Dedifferentiated amniotic fluid mesenchymal stem cell (primary cell): Measurements from ENCODE around the gene MAP4.
"Not testable (repeated sequence)": the region's sequence is repeated elsewhere in the genome, so short reads cannot be mapped to it uniquely, and the experiment has no call there.

Source experiments
- DNase-seq: peaks from one replicate; pipeline ENCODE4 v3.0.0-alpha.2; 2016; ENCODE audit errors: extremely low spot score

MAP4 gene

GRCh38 chr3:47847260-47847659 lies 169.0 kb downstream of the MAP4 start:
- no peak for DNase-seq

GRCh38 chr3:47846880-47847248 lies 169.4 kb downstream of the MAP4 start:
- DNase-seq = no peak

GRCh38 chr3:47846186-47846879 lies 169.9 kb downstream of the MAP4 start:
- DNase-seq = no peak

GRCh38 chr3:47841786-47842349 lies 174.3 kb downstream of the MAP4 start:
- no peak for DNase-seq

- DNase-seq = no peak
Measured at GRCh38 chr3:47838503-47838902, 177.7 kb downstream of the MAP4 start.

- no peak for DNase-seq
Measured at GRCh38 chr3:47836986-47837385, 179.2 kb downstream of the MAP4 start.

GRCh38 chr3:47829482-47829881 lies 186.7 kb downstream of the MAP4 start:
- DNase-seq = not testable (repeated sequence)

GRCh38 chr3:47825590-47825989 lies 190.6 kb downstream of the MAP4 start:
- no peak for DNase-seq

- peak; percentile 77 for DNase-seq
Measured at GRCh38 chr3:47824541-47825473, 191.4 kb downstream of the MAP4 start.

- no peak for DNase-seq
Measured at GRCh38 chr3:47817609-47818008, 198.6 kb downstream of the MAP4 start.

- no peak for DNase-seq
Measured at GRCh38 chr3:47813551-47814177, 202.6 kb downstream of the MAP4 start.

- no peak for DNase-seq
Measured at GRCh38 chr3:47804577-47804976, 211.6 kb downstream of the MAP4 start.

GRCh38 chr3:47803480-47804025 lies 212.7 kb downstream of the MAP4 start:
- DNase-seq = no peak

GRCh38 chr3:47802734-47803479 lies 213.3 kb downstream of the MAP4 start, which contains the start of gene DHX30:
DHX30 (plus strand) TSS chr3:47803138; CDS start chr3:47810684, 7,546 bp downstream.
- peak; percentile 77 for DNase-seq
